IPS-NIHi11 (cell line): ENCODE results near the gene CNFN.

ENCODE experiments used
- DNase-seq: peaks from one replicate; pipeline ENCODE4 v3.0.0; 2012; ENCODE audit warnings: mixed read lengths, low spot score

The CNFN gene, protein sequence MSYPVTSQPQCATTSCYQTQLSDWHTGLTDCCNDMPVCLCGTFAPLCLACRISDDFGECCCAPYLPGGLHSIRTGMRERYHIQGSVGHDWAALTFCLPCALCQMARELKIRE

DNA sequence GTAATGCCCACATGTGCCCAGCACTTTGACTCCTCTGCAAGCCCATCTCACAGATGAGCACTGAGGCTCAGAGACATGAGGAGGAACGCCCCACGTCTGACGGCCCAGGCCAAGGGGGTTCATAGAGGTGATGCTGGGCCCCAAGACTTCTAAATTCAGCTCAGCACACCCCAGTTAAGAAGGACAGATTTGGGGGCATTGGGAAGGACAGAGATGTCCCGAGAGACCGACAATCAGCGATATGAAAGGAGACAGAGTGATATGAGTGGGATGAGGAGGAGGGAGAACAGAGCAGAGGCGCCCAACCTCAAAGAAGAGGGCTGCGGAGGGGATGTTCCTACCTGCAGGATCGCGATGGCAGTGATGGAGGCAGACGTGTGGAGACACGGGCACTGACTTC, at the start of gene CNFN:
CNFN (minus strand) TSS at position 399 of the 400 bp plus-strand sequence. CDS start 1,260 bp downstream, outside the sequence.
- DNase-seq, result no peak

DNA sequence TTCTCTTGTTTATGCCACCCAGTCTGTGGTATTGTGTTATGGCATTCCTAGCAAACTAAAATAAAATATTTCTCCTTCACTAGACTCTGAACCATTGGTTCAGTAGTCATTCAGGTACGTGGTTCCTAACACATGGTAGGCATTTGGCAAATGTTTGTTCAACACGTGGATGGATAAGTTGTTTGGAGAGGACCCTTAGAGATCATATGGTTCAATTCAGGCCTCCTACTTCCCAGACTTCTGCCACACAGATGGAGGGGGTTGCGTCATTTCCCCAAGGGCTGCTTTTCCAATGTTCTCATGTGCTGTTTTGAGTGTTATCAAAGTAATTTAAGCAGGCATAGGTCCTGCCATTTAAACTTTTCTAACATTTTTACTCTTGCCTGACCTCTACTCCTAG, 45.9 kb upstream of the CNFN start:
- DNase-seq, result no peak

DNA sequence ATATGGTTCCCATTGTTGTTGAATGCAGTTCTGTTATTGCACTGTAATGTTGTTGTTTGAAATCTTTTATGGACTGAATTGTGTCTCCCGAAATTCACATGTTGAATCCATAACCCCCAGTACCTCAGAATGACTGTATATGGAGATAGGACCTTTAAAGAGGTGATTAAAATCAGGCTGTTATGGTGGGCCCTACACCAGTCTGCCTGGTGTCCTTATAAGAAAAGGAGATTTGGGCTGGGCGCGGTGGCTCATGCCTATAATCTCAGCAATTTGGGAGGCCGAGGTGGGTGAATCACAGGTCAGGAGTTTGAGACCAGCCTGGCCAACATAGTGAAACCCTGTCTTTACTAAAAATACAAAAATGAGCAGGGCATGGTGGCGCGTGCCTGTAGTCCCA, 45.2 kb upstream of the CNFN start:
- no peak for DNase-seq

DNA sequence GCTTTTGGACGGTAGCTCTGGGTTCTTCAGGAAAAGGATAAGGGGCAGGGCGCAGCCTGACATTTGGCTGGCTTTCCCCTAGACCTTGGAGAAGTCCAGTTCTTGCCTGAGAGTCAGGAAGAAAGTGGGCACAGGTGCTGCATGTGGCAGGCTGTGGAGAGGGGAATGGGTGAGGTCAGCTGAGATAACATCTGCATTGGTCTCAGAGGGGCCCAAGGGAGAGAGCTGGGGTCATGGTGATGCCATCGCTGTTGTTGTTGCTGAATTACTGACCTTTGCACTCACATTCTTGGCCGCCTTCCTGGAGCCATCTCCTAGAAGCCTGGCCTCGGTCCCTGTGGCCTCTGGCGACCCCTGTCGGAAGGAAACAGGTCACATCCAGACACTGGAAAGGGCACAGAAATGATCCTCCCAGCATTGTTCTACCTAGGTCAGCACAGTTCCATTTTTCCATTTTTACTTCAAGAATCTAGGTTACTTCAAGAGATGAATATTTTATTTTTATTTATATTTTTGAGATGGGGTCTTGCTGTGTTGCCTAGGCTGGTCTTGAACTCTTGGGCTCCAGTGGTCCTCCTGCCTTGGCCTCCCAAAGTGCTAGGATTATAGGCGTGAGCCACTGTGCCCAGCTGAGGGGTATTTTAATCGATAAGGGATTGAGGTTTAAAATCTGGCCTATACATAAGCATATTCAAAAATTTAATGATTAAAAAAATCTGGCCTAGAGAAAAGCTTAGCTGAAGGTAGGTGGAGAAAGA, 43.6 kb upstream of the CNFN start:
- peak; percentile 70 for DNase-seq

DNA sequence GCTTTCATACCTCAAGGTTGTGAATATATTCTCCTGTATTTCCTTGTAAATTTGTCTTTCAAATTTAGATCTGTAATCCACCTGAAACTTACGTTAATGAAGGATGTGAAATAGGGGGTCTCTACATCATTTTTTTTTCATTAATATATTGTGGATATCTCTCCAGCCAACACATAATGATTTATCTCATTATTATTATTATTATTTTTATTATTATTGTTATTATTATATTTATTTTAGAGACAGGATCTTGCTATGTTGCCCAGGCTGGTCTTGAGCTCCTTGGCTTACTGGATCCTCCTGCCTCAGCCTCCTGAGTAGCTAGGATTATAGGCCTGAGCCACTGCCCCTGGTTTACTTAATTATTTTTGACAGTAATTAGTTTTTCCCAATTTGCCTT, 41.4 kb upstream of the CNFN start:
- no peak for DNase-seq

DNA sequence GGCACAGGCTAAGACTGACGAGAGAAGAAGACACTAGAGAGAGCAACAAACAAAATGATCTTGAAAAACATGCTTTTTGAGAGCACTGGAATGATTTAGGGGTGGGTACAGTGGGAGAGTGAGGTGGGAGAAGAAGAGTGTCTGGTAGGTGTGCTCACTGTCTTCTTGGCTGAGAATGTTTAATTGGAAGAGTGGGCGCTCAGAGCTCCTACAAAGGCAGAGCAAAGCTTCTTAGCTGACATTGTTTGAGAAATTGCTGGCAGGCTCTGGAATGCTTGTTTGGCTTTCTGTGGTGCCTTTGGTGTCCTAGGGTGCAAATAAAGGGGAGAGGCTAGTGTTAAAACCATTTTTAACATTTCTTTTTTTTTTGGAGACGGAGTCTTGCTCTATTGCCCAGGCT, 38.6 kb upstream of the CNFN start:
- DNase-seq, result no peak

DNA sequence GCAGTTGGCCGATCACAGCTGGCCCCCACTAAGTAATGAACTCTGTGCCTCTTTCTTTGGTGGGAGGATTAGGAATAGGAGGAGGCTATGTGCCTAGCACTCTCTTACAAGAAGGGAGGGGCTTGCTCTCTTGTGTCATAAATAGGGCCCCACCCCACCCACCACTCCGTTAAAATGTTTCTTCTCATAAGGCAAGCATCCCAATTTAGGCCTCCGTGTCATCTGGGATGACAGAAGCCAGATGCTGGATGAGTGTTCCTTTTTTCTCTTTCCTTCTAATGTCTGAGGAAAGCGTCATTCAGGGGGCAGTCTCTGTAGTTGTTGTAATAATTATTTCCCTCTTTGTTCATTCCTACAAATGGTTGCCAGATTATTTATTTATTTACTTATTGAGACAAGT, 37.2 kb upstream of the CNFN start, which contains the start of gene LIPE:
LIPE (minus strand) TSS at position 76 of the 400 bp plus-strand sequence. CDS start 239 bp downstream, outside the sequence.
- no peak for DNase-seq

DNA sequence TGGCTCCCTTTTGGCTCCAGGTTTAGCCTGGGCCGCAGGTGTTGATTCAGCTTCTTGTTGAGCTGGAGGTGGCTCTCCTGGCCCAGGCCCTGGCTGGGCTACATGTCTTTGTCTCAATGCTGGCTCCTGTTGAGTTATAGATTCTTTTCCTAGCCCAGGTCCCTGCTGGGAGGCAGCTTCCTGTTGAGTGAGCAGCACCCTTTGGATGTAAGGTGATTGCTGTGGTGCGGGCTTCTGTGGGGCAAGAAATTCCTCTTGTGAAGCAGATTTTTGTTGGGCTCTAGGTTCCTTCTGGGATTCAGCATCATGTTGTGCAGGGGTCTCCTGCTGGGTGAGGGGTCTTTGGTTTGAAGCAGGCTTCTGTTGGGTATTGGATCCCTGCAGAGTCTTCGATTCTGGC, 36.5 kb upstream of the CNFN start:
- DNase-seq, result no peak

DNA sequence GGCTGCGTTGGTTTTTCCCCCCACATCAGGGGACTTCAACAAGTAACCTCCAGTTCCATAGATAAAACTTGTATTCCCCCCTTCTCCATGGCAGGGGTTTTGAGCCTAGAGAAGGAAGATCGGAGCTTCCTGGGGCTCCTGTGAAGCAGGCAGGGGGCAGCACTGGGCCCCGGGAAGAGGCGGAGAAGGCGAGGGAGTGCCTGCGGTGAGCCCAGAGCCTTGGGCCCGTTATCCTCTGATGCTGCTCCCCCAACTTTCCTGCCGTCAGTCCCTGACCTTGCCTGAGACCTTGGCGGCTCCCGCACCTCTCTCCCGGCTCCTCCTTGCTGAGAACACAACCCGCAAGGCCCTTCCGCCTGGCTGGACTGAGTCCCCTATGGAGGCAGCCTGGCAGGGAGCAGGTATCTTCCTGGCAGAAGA, 34.6 kb upstream of the CNFN start:
- DNase-seq, result peak; percentile 52

DNA sequence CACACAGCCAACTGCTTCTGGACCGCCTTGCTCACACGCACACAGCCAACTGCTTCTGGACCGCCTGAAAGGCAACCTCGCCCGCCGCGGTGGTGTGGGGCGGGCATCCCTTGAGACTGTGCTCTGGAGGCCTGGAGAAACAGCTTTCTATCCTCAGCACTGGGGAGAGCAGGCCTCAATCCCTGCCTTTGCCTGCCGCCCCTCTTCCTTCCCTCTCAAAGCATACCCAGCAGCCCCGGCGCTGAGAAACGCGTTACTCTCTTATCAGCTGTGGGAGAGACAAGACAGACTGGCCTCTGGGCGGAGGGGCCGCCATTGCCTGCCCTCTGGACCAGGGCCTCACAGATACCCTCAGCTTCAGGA, 34.2 kb upstream of the CNFN start:
- no peak for DNase-seq

DNA sequence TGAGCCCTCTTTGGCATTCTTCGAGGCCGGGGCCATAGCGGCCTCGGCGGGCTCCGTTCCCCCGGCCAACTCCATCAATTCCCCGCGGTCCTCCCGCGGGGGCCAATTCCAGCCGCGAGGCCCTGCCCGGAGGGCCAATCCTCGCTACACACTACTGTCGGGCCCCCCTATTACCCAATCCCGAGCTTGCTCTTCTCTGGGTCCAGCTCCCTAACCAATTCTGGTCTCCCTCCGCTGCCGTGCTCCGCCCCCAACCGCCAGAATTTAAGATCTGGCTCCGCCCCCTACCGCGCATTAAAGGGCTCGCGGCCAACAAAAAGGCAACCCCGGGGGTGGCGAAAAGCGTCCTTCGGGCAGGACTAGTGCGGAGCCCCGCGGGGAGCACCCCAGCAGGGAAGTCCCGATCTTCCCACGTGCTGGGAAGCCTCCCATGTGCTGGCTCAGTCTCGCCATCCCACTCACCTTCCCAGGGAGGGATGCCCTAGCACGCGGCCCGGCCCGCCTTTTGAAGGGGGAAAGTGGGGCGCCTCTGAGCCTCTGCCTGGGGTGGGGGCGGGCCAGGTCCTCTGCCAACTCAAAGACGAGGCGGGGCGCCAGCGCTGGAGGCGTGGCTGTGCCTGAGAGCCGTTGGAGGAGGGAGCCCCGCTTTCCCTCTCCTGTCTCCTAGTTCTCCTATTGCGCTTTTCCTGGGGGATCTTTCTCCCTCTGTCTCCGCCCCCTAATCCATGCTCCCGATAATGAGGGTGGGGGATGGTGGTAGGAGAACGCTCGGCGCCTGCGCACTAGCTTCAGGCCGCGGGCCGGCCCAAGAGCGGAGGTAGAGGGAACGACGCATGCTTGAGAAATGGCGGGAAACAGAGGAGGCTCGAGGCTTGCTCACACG, 33.6 kb upstream of the CNFN start:
- peak; percentile 93 for DNase-seq

DNA sequence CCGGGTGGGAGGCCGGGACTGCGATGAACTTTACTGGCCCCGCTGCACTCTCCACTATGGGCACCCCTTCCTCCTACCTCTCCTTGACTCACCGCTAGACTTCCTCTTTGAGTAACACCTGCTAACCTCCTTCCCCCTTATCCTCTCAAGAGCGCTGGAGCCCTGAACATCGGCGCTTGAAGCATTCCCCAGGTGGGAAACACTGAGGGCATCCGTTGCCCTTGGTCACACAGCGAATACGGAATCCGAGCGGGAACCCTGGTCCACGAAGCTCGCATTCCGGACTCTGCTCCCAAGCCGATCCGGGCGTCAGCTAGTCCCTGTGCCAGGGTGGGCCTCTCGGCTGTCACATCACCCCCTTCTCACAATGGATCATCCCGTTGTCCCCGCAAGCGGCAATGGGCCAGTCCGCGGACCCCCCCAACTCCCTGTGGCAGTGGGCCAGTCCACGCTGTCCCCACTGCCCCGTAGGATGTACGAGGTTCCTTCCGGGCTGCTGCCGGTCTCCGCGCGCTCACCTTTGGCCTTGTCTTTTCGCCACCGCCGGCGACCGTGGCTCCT, 32.9 kb upstream of the CNFN start:
- DNase-seq, result peak; percentile 52

DNA sequence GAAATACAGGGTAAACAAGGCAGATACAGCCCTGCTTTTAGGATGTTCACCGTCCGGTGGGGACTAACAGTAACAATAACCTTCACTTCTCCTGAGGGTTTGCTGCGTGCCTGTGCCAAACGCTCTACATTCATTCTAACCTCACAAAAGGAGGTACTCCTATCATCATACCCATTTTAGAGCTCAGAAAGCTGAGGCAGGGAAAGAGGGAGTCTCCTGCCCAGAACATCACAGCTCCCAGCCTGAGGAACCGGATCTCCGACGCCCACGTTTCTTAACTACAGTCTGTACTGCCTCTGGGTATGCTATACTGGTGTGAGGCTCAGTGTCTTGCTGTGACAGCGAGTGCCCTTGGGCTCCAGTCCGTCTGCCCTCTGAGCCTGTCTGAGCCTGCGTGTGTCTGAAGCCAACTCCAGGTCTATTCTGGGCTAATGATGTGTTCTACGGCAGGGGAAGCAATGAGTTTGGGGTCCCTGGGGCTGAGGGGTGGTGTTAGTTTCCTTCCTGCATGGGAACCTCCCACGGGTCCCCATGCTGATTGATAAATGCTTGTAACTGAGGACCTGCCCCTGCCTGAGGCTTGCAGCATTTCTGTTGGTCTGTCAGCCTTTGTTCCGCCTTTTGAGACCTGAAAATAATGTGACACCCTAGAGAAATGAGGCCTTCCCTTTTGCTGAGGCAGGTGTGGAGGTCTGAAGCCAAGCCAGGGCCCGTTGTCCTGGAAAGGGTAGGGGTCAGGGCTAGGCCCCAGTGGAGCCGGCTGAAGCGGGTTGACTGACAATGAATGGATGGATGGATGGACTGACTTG, 32.2 kb upstream of the CNFN start:
- DNase-seq, result no peak

DNA sequence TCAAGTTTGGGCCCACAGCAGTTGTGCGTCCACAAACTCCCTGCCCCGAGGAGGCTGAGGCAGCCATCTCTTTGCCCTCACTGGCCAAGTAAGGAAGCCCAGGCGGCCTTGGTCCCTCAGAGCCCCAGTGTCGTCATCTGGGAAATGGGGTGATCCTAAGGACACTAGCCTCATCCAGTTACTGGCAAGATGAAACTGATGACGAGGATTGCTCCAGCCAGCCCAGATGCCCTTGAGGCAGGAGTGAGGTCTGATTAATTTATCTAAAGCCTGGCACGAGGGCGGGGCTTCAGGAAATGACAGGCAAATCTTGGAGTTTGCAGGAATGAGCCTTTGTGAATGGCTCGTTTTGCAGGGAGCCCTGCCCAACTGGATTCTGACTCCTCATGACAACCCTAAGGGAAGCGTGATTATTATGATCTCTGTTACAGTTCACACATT, 31.5 kb upstream of the CNFN start:
- no peak for DNase-seq

DNA sequence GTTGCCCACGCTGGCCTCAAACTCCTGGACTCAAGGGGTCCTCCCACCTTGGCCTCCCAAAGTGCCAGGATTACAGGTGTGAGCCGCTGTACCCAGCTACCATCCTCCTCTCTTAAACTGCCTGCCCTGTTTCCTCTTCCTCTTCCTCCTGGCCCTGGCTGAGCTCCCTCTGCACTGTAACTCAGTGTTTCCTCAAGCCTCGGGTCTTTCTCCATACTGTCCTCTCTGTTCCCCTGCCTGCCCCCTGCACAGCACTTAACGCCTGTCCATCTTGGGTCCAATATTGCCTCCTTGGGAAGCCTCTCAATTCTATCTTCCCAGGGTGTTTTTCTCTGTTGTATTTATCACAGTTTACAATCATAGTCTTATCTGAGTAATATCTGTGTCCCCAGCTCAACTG, 31.0 kb upstream of the CNFN start:
- DNase-seq, result no peak

DNA sequence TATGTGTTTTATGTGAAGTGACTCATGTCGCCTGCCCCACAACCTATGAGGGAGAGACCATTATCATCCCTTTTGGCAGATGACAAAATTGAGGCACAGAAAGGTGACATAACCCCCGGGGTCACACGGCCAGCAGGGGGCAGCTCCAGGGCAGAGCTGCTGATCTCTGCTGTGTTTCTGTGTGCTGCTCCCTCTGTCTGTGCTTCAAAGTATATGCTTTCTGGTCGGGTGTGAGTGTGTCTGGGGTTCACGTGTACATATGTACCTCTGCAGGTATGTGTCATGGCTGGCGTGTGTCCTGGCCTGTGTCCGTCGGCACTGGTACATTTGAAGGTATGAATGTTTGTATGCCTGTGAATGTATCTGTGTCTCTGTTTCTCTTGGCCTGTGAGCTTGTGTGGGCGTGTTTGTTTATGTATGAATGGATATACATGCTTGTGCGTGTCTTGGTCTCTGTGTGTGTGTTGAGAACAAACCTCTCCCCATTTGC, 30.0 kb upstream of the CNFN start:
- peak; percentile 77 for DNase-seq

DNA sequence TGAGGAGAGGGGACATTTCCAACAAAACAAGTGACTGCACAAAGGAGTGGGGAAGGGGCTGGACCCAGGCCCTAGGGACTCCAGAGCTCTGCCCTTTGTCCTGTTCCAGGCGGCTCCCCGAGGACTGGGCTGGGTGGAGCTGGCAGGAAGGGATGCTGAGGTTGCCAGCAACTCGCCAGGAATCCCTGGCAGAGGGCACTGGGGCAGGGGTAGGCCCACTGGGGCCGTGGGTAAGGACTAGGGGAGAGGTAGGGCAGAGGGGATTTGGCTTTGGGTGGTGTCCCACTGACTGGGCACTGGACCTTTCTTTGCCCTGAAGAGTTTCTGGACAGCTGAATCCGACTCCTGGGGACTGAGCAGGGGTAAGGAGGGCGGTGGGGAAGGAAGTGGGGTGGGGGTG, 29.2 kb upstream of the CNFN start:
- DNase-seq, result peak; percentile 18

DNA sequence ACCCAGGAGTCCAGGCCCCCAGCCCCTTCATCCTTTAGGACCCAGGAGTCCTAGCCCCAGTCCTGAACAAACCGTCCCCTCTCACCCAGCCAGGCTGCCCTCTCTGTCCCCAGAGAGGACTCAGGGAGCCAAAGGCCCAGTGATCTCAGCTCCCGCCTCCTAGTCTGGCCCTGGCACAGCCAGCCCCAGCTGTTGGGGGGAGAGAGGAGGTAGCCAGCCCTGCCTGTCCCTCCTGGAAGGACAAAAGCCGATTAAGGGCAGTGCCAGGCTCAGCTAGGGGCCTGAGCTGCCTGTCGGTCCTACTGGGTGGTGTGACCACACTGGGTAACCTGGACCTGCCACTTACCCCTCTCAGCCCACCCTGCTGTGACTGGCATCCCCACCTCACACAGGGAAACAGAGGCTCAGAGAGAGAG, 22.6 kb upstream of the CNFN start:
- DNase-seq, result no peak

DNA sequence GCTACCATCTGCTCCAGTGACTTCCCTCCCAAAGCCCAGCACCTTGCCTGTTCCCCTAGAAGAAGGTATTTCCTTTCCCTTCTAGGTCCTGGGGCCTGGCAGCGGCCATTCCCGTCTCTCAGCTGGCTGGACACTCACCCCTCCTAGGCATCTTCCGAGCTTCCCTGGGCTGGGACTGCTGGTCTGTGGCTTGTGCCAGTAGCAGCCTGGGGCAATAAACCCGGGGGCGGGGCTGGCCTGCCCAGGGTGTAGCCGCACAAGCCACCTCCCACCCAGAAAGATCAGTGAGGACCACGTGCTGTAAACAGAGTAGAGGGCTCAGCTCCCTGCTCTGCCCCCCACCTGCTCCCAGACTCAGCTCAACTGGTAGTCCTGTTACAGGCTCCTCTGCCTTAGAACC, 22.1 kb upstream of the CNFN start:
- peak; percentile 63 for DNase-seq

DNA sequence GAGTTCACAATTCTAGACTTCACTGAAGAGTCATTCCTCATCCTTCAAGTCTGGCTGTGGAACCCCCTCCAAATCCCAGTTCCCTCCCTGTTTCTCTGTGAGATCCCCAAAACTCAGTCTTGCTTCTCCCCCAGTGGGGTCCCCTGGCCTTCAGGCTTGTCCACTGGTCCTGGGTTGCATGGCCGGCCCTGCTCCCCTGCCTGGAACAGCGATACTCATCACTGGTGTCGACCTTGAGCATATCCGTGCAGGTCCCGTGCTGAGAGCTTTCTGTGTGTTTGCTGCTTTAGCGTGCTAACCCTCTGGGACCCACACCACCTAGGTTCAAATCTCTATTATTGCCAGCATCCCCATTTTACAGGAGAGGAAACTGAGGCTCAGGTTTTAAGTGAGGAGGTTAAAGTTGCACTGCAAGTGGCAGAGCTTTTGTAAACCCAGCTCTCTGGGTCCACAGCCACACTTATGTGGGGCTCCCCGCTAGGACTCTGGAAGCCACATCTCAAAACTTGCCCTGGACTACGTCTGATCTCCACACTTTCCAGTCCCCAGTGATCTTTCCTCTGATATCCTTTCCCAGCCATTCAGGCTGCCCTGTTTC, 21.6 kb upstream of the CNFN start:
- no peak for DNase-seq

DNA sequence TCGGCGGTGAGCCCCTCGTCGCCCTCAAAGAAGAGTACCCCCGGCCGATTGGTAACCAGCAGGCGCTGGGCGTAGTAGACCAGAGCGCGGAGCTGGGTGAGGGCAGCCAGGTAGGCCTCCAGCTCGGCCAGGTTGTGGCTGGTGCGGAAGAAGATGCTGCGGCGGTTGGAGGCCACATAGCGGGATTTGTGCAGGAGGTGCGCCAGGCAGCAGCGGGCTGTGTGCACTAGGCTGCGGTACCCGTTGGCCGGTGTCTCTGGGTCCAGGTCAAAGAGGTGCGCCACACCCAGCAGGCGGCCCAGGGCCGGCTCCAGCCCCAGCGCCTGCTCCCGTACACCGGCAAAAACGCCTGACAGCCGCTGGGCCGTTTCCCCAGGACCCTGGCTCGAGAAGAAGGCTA, 20.3 kb upstream of the CNFN start:
- DNase-seq, result peak; percentile 10
